Kidney epithelial cell (primary cell): Measurements from ENCODE around the gene ZCCHC17. TPM values are rescaled to one million over a fixed set of nuclear protein-coding genes. Genes with fewer than 3 reads are reported as not detected.
A peak's percentile ranks its signal among the peaks of the same experiment; 100 is the strongest.

Experiments used
- DNase-seq: peaks from one replicate; pipeline ENCODE4 v3.0.0-alpha.2; 2010; ENCODE audit warnings: low read depth
- H3K27me3 ChIP-seq: 2 replicates; pipeline ENCODE4 v1.6.0; 2011; ENCODE audit warnings: low read length; ENCODE audit not compliant: control insufficient read depth, insufficient read depth
- H3K36me3 ChIP-seq: 2 replicates; pipeline ENCODE4 v1.5.1; 2011; ENCODE audit warnings: low read length; ENCODE audit not compliant: control insufficient read depth, insufficient read depth
- H3K4me3 ChIP-seq: 2 replicates; pipeline ENCODE4 v1.5.1; 2011; ENCODE audit warnings: low read depth, mild to moderate bottlenecking, control low read depth, low read length
- CTCF ChIP-seq: IDR thresholded peaks from 2 replicates; pipeline ENCODE4 v1.5.1; 2011; ENCODE audit warnings: mild to moderate bottlenecking, moderate library complexity, low read length, control low read depth, inconsistent platforms; ENCODE audit not compliant: insufficient read depth, poor library complexity, severe bottlenecking
- total RNA-seq: library from RNA; depleted of rRNA; stranded (reverse); fragments of >200 nt; gene quantifications from 2 replicates; pipeline ENCODE4 v1.2.3, GENCODE V29; 2015

ZCCHC17 gene
- total RNA-seq, 1 donor from 2014 or later = 44.1 TPM

- no peak for TF ChIP-seq CTCF
- no peak for DNase-seq
- Histone ChIP-seq H3K27me3 (no peaks in the 10 kb centered on the region), H3K4me3 (no peak overlapping the region), H3K36me3 (no peaks in the 10 kb centered on the region)
Measured at GRCh38 chr1:31387612-31388011, 90.8 kb downstream of the ZCCHC17 start.

GRCh38 chr1:31389616-31390015, 92.8 kb downstream of the ZCCHC17 start:
- Histone ChIP-seq H3K27me3 (no peaks in the 10 kb centered on the region), H3K4me3 (no peak overlapping the region), H3K36me3 (no peaks in the 10 kb centered on the region)
- DNase-seq = no peak
- no peak for TF ChIP-seq CTCF

GRCh38 chr1:31390071-31390470, 93.2 kb downstream of the ZCCHC17 start:
- H3K27me3 ChIP-seq = no peaks in the 10 kb centered on the region
- no peak overlapping the region for H3K4me3 ChIP-seq
- DNase-seq = no peak
- no peak for TF ChIP-seq CTCF
- H3K36me3 ChIP-seq = no peaks in the 10 kb centered on the region

- no peak for TF ChIP-seq CTCF
- no peak for DNase-seq
- Histone ChIP-seq H3K27me3 (no peaks in the 10 kb centered on the region), H3K36me3 (no peaks in the 10 kb centered on the region), H3K4me3 (no peak overlapping the region)
Measured at GRCh38 chr1:31393463-31393862, 96.6 kb downstream of the ZCCHC17 start.

- Histone ChIP-seq H3K36me3 (no peaks in the 10 kb centered on the region), H3K27me3 (no peaks in the 10 kb centered on the region), H3K4me3 (peak overlapping the region; percentile 17)
- peak; percentile 49 for DNase-seq
- peak; percentile 95 for TF ChIP-seq CTCF
Measured at GRCh38 chr1:31394584-31395193, 97.9 kb downstream of the ZCCHC17 start.
